GM12878 (cell line): ENCODE data around the gene CACNA1B. TPM values are rescaled to one million over a fixed set of nuclear protein-coding genes. Genes with fewer than 3 reads are reported as not detected.

ENCODE experiments used
- ATAC-seq: fragments of 200-7000 bp; cut with Tn5 transposase; 3 replicates; pipeline ENCODE4 v1.9.1; 2020; ENCODE audit warnings: mild to moderate bottlenecking, moderate library complexity
- BruUV-seq: library from RNA; stranded (reverse); fragments of 400-500 nt; replicated peaks from 2 replicates; lab custom pipeline; 2021; lab: Mats Ljungman, UMichigan
- CTCF ChIA-PET: fragments of 300-600 bp; sonication (Branson Sonifier 250); formaldehyde crosslinking; extraction: SDS; loops from one replicate; lab custom pipeline; 2021; ENCODE audit warnings: inconsistent platforms; lab: Yijun Ruan, JAX
- POLR2A ChIA-PET: fragments of 350-600 bp; formaldehyde crosslinking; extraction: SDS; loops from one replicate; lab custom pipeline; 2021; ENCODE audit warnings: inconsistent platforms; lab: Charles Lee
- RAD21 ChIA-PET: fragments of 300-600 bp; sonication (Branson Sonifier 250); formaldehyde crosslinking; loops from one replicate; lab custom pipeline; 2023; ENCODE audit warnings: antibody characterized with exemption; ENCODE audit not compliant: unreplicated experiment; lab: Charles Lee
- SMC1A ChIA-PET: fragments of 300-600 bp; sonication (Branson Sonifier 250); formaldehyde crosslinking; loops from one replicate; lab custom pipeline; 2023; ENCODE audit not compliant: unreplicated experiment, uncharacterized antibody; lab: Charles Lee
- DNase-seq: peaks from one replicate; pipeline ENCODE4 v3.0.0-alpha.2; 2011; ENCODE audit warnings: low read depth, low spot score
- FAIRE-seq: peaks from 3 replicates; lab custom pipeline; 2011; peaks lifted over from hg19 to GRCh38; lab: Jason Lieb, UNC
- H2AFZ ChIP-seq: 2 replicates; pipeline ENCODE4 v1.6.0; 2011; ENCODE audit warnings: low read depth, low read length, control low read depth; ENCODE audit not compliant: control insufficient read depth
- H3K27ac ChIP-seq: 2 replicates; pipeline ENCODE4 v1.5.1; 2011; ENCODE audit warnings: control low read depth; ENCODE audit not compliant: control insufficient read depth, insufficient read depth
- H3K27me3 ChIP-seq, 2 experiments: replicated peaks in 1 of 2; 2 replicates each; pipeline versions ENCODE4 v1.6.0 to v1.6.1; 2011; ENCODE audit warnings: low read length in 1 of 2; ENCODE audit not compliant: control insufficient read depth in 2 of 2, insufficient read depth in 2 of 2
- H3K36me3 ChIP-seq, 2 experiments: 2 replicates each; pipeline ENCODE4 v1.5.1; 2011; ENCODE audit warnings: low read length in 1 of 2; ENCODE audit not compliant: control insufficient read depth in 2 of 2, insufficient read depth in 2 of 2
- H3K4me1 ChIP-seq: 2 replicates; pipeline ENCODE4 v1.6.1; 2011; ENCODE audit warnings: mild to moderate bottlenecking, low read length, moderate library complexity, mixed read lengths; ENCODE audit not compliant: control insufficient read depth, insufficient read depth
- H3K4me2 ChIP-seq: 2 replicates; pipeline ENCODE4 v1.6.0; 2011; ENCODE audit warnings: control low read depth; ENCODE audit not compliant: control insufficient read depth, insufficient read depth
- H3K4me3 ChIP-seq: fragments of 200-600 bp; sonication (generic); 2 replicates; pipeline ENCODE4 v1.5.1; 2016
- H3K79me2 ChIP-seq: 2 replicates; pipeline ENCODE4 v1.6.0; 2011; ENCODE audit warnings: low read length; ENCODE audit not compliant: control insufficient read depth, insufficient read depth
- H3K9ac ChIP-seq: 2 replicates; pipeline ENCODE4 v1.8.0; 2011; ENCODE audit warnings: low read length, control low read depth, mixed read lengths; ENCODE audit not compliant: control insufficient read depth, insufficient read depth
- H3K9me3 ChIP-seq: replicated peaks from 3 replicates; pipeline ENCODE4 v1.5.1; 2011; ENCODE audit warnings: mild to moderate bottlenecking, low read length; ENCODE audit not compliant: control insufficient read depth, insufficient read depth
- H4K20me1 ChIP-seq: 2 replicates; pipeline ENCODE4 v1.6.0; 2011; ENCODE audit not compliant: control insufficient read depth, insufficient read depth
- ATF2 ChIP-seq: IDR thresholded peaks from 2 replicates; pipeline ENCODE4 v1.6.1; 2012; ENCODE audit warnings: low read length, inconsistent platforms
- EED ChIP-seq: sonication (generic); IDR thresholded peaks from 2 replicates; pipeline ENCODE4 v1.6.1; 2016; ENCODE audit warnings: antibody characterized with exemption, low read depth
- GABPA ChIP-seq: IDR thresholded peaks from 2 replicates; pipeline ENCODE4 v1.6.1; 2014; ENCODE audit warnings: antibody characterized with exemption, low read depth, mild to moderate bottlenecking, inconsistent platforms
- SMAD1 ChIP-seq: fragments of 450-650 bp; IDR thresholded peaks from 2 replicates; pipeline ENCODE4 v1.6.1; 2018; ENCODE audit warnings: mild to moderate bottlenecking, low read depth; ENCODE audit not compliant: partially characterized antibody
- SMC3 ChIP-seq: IDR thresholded peaks from 2 replicates; pipeline ENCODE4 v1.6.1; 2011; ENCODE audit warnings: low read length, improper control_type of control experiment, borderline replicate concordance
- SP1 ChIP-seq: IDR thresholded peaks from one replicate; pipeline ENCODE4 v1.6.1; 2011; ENCODE audit warnings: low read depth, low read length
- STAT1 ChIP-seq: fragments of 450-650 bp; conservative IDR thresholded peaks from 2 replicates; pipeline ENCODE4 v1.6.1; 2014; ENCODE audit warnings: antibody characterized with exemption, mild to moderate bottlenecking
- TAF1 ChIP-seq: IDR thresholded peaks from 2 replicates; pipeline ENCODE4 v1.6.1; 2011; ENCODE audit warnings: mild to moderate bottlenecking, low read depth, low read length, borderline replicate concordance
- TARDBP ChIP-seq: IDR thresholded peaks from 2 replicates; pipeline ENCODE4 v1.6.1; 2016; ENCODE audit warnings: borderline replicate concordance
- TCF7 ChIP-seq: IDR thresholded peaks from 2 replicates; pipeline ENCODE4 v1.6.1; 2014; ENCODE audit warnings: antibody characterized with exemption, borderline replicate concordance
- WGBS: methylation state at CpG from one replicate; pipeline ENCODE4 v1.1.6; 2016; ENCODE audit warnings: low lambda C conversion rate; ENCODE audit not compliant: insufficient replicate concordance, insufficient coverage; ENCODE audit errors: missing lambda C conversion rate; 5-methylcytosine and 5-hydroxymethylcytosine counted together
- in situ Hi-C: fragments of 300-500 bp; cut with MboI; formaldehyde crosslinking; loops from 9 replicates; pipeline ENCODE4 v1.14.3; 2018; ENCODE audit warnings: mixed read lengths
- intact Hi-C: fragments of 100-400 bp; cut with micrococcal nuclease; formaldehyde crosslinking; loops from one replicate; pipeline ENCODE4 v1.14.2; 2022; ENCODE audit not compliant: unreplicated experiment
- polyA plus RNA-seq, 11 experiments: library from polyadenylated mRNA; depleted of rRNA in 4 of 11; unstranded in 6 of 11; stranded (reverse) in 5 of 11; fragments of >200 nt; fragmentation: Nextera tagmentation in 4 of 11; fragmentation: Illumina TruSeq in 1 of 11; extraction: Ambion mirVana in 4 of 11; extraction: Trizol in 1 of 11; gene quantifications; 1 replicate in 1 of 11; 2 replicates in 10 of 11; pipeline versions ENCODE4 v1.2.1 to v1.2.3, GENCODE V29; 2011 to 2016; ENCODE audit warnings: inconsistent platforms in 2 of 11, missing spikeins in 2 of 11, low read depth in 1 of 11
- total RNA-seq, 4 experiments: library from RNA; depleted of rRNA in 3 of 4; stranded (reverse); fragments of >200 nt in 3 of 4; fragmentation: Illumina TruSeq in 1 of 4; extraction: Trizol in 1 of 4; gene quantifications; 2 replicates each; pipeline versions ENCODE4 v1.2.1 to v1.2.3, GENCODE V29; 2013 to 2021
- TF ChIP-seq, protein P1 (sequence below): fragments of 450-650 bp; formaldehyde crosslinking; IDR thresholded peaks from 2 replicates; pipeline ENCODE4 v1.4.0; 2022; ENCODE audit warnings: mild to moderate bottlenecking, moderate library complexity
- TF ChIP-seq, protein P2 (sequence below): IDR thresholded peaks from 2 replicates; pipeline ENCODE4 v1.6.1; 2011; ENCODE audit warnings: mild to moderate bottlenecking, low read depth, low read length, moderate library complexity; ENCODE audit not compliant: insufficient replicate concordance

The CACNA1B gene
- total and polyA plus RNA-seq, 10 of the 15 experiments (the other 5 are each of a cell fraction or from before 2014, with no cell fraction given) = 0.01 to 0.03 (median 0.01) TPM; not detected in 7

DNA sequence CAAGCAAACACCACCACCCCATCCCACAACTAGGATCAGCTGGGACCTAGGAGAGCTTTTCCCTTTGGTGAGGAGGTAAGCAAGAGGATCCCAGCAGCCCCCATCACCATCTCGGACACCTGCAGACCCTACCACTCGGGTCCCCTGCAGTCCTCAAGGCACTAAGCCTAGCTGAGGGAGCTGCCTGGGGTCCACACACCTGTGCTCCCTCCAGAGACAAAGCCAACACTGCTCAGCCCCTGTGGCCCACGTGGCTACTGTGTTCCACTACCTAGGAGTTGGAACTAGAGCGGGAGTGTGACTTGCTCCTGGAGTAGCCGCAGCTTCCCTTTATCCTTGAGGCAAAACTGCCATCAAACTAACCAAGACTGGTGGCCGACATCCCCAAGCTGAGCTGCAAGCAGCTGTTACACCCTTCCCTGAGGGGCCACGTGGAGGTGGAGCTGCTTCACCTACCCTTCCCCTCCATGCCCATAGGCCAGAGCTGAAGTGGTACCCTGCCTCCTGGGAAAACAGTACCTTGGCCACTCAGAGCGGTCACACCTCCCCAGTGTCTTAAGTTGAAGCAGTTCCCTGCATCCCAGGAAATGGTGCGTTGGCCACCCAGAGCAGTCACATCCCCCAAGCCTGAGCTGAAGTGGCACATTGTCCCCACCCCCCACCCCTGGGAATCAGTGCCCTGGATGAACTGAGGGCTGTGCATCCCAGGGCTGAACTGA, 205.5 kb downstream of the CACNA1B start:
- intact Hi-C loops = no loop called here
- ChIA-PET POLR2A (no interaction called here), CTCF (no interaction called here)
- H3K27me3 ChIP-seq = no peaks in the 10 kb centered on the region
- H3K79me2 ChIP-seq = no peaks in the 10 kb centered on the region
- no peak overlapping the region for H3K27ac ChIP-seq
- ATAC-seq = no peak
- 19% methylated on average over 9 of the region's 9 CpGs for WGBS
- H3K4me2 ChIP-seq = no peak overlapping the region
- no peak overlapping the region for H3K4me3 ChIP-seq
- no peak for FAIRE-seq
- TF ChIP-seq SMC3 (no peak), SMAD1 (no peak), EED (no peak), TARDBP (no peak), ATF2 (no peak), SP1 (no peak), STAT1 (no peak), GABPA (no peak), TCF7 (no peak), TAF1 (no peak)
- TF ChIP-seq, protein P1, sequence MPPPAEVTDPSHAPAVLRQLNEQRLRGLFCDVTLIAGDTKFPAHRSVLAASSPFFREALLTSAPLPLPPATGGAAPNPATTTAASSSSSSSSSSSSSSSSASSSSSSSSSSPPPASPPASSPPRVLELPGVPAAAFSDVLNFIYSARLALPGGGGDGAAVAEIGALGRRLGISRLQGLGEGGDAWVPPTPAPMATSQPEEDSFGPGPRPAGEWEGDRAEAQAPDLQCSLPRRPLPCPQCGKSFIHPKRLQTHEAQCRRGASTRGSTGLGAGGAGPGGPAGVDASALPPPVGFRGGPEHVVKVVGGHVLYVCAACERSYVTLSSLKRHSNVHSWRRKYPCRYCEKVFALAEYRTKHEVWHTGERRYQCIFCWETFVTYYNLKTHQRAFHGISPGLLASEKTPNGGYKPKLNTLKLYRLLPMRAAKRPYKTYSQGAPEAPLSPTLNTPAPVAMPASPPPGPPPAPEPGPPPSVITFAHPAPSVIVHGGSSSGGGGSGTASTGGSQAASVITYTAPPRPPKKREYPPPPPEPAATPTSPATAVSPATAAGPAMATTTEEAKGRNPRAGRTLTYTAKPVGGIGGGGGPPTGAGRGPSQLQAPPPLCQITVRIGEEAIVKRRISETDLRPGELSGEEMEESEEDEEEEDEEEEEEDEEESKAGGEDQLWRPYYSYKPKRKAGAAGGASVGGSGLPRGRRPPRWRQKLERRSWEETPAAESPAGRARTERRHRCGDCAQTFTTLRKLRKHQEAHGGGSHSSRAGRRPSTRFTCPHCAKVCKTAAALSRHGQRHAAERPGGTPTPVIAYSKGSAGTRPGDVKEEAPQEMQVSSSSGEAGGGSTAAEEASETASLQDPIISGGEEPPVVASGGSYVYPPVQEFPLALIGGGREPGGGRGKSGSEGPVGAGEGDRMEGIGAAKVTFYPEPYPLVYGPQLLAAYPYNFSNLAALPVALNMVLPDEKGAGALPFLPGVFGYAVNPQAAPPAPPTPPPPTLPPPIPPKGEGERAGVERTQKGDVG (CRISPR knock-in tag) = no peak
- TF ChIP-seq, protein P2, sequence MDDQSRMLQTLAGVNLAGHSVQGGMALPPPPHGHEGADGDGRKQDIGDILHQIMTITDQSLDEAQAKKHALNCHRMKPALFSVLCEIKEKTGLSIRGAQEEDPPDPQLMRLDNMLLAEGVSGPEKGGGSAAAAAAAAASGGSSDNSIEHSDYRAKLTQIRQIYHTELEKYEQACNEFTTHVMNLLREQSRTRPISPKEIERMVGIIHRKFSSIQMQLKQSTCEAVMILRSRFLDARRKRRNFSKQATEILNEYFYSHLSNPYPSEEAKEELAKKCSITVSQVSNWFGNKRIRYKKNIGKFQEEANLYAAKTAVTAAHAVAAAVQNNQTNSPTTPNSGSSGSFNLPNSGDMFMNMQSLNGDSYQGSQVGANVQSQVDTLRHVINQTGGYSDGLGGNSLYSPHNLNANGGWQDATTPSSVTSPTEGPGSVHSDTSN = no peak
- TF ChIP-seq, all 136 proteins: peak for 0
- in situ Hi-C loops = no loop called here
- BruUV-seq = no TSS peak
- ChIA-PET SMC1A (interaction anchor here (1.3 kb wide), 1 partner anchor 410 kb away, joined by 3 read pairs; no protein-coding TSS in a partner anchor), RAD21 (no interaction called here)
- no peaks in the 10 kb centered on the region for H4K20me1 ChIP-seq
- no peaks in the 10 kb centered on the region for H3K36me3 ChIP-seq
- H3K9ac ChIP-seq = no peak overlapping the region
- no peak overlapping the region for H2AFZ ChIP-seq
- no peaks in the 10 kb centered on the region for H3K4me1 ChIP-seq
- no peak for DNase-seq
- H3K9me3 ChIP-seq = no peaks in the 10 kb centered on the region; the same call in 2 of the 3 replicates
